Hepatocyte (in vitro differentiated cells): ENCODE data around the gene ENTHD1.

Source experiments
- CTCF ChIP-seq: fragments of 200-600 bp; sonication (generic); IDR thresholded peaks from 2 replicates; pipeline ENCODE4 v1.5.1; 2016; ENCODE audit warnings: antibody characterized with exemption, mild to moderate bottlenecking; ENCODE audit not compliant: poor library complexity
- EZH2phosphoT487 ChIP-seq: fragments of 200-600 bp; sonication (generic); IDR thresholded peaks from one replicate; pipeline ENCODE4 v1.6.1; 2018; ENCODE audit warnings: antibody characterized with exemption, mild to moderate bottlenecking, low read depth, moderate library complexity; ENCODE audit not compliant: unreplicated experiment, severe bottlenecking

GRCh38 chr22:39765661-39766060, 127.9 kb downstream of the ENTHD1 start:
- TF ChIP-seq CTCF (no peak), EZH2phosphoT487 (no peak)
